Measurements from ENCODE around the gene CGB8.
"Not testable (repeated sequence)": the region's sequence is repeated elsewhere in the genome, so short reads cannot be mapped to it uniquely, and the experiment has no call there.

The CGB8 gene

DNA sequence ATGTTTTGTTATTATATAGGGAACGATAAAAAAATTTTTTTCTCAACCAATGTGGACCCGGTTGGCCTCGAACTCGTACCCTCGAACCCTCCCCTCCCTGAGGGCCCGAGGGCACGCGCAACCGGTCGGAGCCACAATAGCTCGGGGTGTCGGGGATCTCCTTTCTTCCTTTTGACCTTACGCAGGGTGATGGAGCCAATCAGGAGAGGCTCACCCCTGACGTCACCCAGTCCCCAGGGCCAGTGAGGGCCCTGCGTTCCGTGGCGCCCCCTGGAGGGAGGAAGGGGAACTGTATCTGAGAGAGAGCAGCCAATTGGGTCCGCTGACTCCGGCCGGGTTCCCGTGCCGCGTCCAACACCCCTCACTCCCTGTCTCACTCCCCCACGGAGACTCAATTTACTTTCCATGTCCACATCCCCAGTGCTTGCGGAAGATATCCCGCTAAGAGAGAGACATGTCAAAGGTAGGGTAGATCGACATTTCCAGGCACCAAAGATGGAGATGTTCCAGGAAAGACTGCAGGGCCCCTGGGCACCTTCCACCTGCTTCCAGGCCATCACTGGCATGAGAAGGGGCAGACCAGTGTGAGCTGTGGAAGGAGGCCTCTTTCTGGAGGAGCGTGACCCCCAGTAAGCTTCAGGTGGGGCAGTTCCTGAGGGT is 17.1 kb downstream of the CGB8 start, which contains the start of gene CGB2:
Gene CGB2, plus strand, starts transcription at position 249 of the 660 bp plus-strand sequence. Its CDS starts 206 bp downstream, at position 455.
- TF ChIP-seq, protein P1, sequence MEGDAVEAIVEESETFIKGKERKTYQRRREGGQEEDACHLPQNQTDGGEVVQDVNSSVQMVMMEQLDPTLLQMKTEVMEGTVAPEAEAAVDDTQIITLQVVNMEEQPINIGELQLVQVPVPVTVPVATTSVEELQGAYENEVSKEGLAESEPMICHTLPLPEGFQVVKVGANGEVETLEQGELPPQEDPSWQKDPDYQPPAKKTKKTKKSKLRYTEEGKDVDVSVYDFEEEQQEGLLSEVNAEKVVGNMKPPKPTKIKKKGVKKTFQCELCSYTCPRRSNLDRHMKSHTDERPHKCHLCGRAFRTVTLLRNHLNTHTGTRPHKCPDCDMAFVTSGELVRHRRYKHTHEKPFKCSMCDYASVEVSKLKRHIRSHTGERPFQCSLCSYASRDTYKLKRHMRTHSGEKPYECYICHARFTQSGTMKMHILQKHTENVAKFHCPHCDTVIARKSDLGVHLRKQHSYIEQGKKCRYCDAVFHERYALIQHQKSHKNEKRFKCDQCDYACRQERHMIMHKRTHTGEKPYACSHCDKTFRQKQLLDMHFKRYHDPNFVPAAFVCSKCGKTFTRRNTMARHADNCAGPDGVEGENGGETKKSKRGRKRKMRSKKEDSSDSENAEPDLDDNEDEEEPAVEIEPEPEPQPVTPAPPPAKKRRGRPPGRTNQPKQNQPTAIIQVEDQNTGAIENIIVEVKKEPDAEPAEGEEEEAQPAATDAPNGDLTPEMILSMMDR (conservative IDR thresholded peaks at IDR 0.05; ENCODE audit: low read length), result peak; percentile 17
- not testable (repeated sequence) for DNase-seq (ENCODE audit: low read depth); H3K4me3 ChIP-seq (ENCODE audit: low read length)

DNA sequence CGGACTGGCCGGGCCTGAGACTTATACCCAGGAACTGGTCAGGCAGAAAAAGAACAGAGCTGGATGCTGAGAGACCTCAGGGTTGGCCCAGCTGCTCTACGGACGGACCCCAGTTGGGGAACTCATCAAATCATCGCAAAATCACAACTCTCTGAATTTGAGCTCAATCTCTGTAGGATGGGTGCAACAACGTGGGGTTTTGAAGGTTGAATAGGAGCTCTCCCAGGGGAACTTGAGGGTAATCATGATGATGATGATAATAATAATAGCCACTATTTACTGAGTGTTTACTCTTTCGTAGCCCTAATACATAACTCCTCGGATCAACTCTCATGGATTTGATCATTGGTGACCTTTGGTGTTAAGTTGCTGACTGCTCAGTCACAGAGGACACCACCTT is 18.6 kb downstream of the CGB8 start:
- DNase-seq (ENCODE audit: low read depth); H3K4me3 ChIP-seq (ENCODE audit: low read length): not testable (repeated sequence)

DNA sequence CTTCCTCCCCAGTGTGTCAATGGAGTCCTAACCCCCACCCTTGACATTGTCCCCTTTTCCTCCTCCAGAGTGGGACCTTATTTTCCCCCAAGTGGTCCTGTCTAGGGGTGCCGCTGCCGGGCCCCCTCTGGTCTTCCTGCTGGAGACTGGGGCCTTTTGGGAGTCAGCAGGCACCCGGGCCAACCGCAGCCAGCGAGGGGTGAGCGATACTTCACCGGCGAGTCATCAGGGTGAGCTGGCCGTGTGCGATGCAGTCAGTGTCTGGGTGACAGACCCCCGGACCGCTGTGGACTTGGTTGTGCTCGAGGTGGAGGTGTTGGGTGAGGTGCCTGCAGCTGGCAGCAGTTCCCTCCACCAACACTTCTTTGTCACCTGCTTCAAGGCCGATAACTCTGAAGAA is 19.2 kb downstream of the CGB8 start:
- DNase-seq (ENCODE audit: low read depth); H3K4me3 ChIP-seq (ENCODE audit: low read length): not testable (repeated sequence)

DNA sequence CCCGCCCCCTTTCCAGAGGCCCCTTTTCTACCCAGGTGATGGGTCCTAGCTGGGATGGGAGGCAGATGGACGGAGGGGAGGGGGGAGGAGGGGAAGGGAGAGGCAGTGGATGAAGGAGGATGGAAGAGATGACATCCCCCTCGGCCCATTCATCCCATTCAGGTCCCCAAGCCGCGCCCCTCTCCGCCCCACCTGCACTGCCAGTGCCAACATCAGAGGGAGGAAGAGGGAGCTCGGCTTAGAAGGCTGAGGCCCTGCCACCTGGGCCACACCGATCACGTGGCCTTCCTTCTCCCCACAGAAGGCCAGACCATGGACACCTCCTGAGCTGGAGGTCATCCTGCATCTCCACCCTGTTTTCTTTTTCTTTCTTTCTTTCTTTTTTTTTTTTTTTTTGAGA is 20.2 kb downstream of the CGB8 start:
- H3K4me3 ChIP-seq (ENCODE audit: low read length); DNase-seq (ENCODE audit: low read depth): not testable (repeated sequence)

- not testable (repeated sequence) for H3K4me3 ChIP-seq (ENCODE audit: low read length); DNase-seq (ENCODE audit: low read depth)
These were observed 23.3 kb downstream of the CGB8 start for GRCh38 chr19:49025599-49025998.

GRCh38 chr19:49025088-49025487 is 23.8 kb downstream of the CGB8 start:
- DNase-seq (ENCODE audit: low read depth); H3K4me3 ChIP-seq (ENCODE audit: low read length): not testable (repeated sequence)

DNA sequence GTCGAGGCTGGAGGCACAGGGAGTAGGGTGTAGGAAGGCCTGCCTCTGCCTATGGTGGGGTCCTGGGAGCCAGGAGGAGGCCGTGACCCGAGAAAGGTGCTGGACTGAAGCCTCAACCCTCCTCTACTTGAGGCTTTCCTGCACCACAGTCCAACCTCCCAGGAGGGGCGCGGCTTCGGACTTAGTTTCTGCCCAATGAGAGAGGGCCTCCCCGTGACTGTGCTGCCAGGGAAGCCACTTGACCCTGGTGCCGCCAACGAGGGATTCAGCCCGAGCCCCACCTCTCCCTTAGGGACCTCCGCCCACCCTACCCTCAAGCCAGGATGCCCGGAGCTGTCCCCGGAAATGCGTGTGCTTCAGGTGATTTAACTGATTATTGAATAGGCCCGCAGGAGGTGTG is 24.7 kb downstream of the CGB8 start, which contains the start of gene CGB3:
Gene CGB3, minus strand, starts transcription at position 101 of the 400 bp plus-strand sequence. CDS start 362 bp downstream, outside the sequence.
- H3K4me3 ChIP-seq (ENCODE audit: low read length); DNase-seq (ENCODE audit: low read depth): not testable (repeated sequence)

DNA sequence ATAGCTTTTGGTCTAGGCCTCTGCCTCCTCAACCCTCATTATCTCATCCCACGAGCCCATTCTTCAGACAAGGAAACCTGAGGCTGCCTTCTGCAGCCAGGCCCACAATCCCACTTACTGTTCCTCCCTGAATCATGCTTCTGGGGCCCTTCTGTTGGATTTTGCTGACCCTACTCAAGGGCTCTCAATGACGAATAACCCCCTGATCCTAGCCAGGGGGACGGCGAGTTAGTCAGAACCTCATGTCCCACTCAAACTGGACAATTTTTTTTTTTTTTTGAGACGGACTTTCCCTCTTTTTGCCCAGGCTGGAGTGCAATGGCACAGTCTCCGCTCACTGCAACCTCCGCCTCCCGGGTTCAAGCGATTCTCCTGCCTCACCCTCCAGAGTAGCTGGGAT is 26.8 kb downstream of the CGB8 start:
- H3K4me3 ChIP-seq (ENCODE audit: low read length), result no peak overlapping the region
- TF ChIP-seq, protein P1 (conservative IDR thresholded peaks at IDR 0.05; ENCODE audit: low read length), result no peak
- no peak for DNase-seq (ENCODE audit: low read depth)

- TF ChIP-seq, protein P1 (conservative IDR thresholded peaks at IDR 0.05; ENCODE audit: low read length), result no peak
- H3K4me3 ChIP-seq (ENCODE audit: low read length), result no peak overlapping the region
- DNase-seq (ENCODE audit: low read depth), result peak; percentile 39
These were observed 27.7 kb downstream of the CGB8 start for GRCh38 chr19:49020931-49021895.

DNA sequence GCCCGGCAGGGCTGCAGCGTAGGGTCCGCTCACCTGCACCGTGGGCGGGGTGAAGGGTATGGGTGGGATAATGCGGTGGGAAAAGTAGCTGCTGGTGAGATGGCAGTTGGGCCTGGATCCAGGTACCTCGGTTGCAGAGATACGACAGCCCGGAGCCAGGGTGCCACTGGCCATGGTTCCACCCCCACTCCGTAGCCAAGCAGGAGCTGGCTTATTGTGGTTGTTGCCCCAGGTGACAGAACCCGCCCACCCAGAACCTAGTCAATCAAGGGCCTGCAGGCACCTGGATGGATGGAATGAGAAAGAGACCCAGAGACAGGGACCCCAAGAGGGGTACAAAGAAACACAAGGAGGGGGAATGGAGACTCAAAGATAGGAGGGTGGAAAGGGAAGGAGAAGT is 28.6 kb downstream of the CGB8 start:
- TF ChIP-seq, protein P1 (conservative IDR thresholded peaks at IDR 0.05; ENCODE audit: low read length), result no peak
- no peak for DNase-seq (ENCODE audit: low read depth)
- H3K4me3 ChIP-seq (ENCODE audit: low read length), result no peak overlapping the region

Data from AG10803 (cell line).